HL-60/S4 treated with phorbol 12-myristate 13-acetate at 8.2 ng/mL for 4 days and 3 days (cell line): ENCODE results near the gene ZNF48.

Source experiments
- in situ Hi-C: fragments of 300-500 bp; cut with MboI; formaldehyde crosslinking; loops from 2 replicates; pipeline ENCODE4 v1.15.0; 2022; ENCODE audit warnings: low sequenced_read_pairs

ZNF48 gene

GRCh38 chr16:30358577-30358936 lies 36.7 kb upstream of the ZNF48 start:
- in situ Hi-C loops = no loop called here

DNA sequence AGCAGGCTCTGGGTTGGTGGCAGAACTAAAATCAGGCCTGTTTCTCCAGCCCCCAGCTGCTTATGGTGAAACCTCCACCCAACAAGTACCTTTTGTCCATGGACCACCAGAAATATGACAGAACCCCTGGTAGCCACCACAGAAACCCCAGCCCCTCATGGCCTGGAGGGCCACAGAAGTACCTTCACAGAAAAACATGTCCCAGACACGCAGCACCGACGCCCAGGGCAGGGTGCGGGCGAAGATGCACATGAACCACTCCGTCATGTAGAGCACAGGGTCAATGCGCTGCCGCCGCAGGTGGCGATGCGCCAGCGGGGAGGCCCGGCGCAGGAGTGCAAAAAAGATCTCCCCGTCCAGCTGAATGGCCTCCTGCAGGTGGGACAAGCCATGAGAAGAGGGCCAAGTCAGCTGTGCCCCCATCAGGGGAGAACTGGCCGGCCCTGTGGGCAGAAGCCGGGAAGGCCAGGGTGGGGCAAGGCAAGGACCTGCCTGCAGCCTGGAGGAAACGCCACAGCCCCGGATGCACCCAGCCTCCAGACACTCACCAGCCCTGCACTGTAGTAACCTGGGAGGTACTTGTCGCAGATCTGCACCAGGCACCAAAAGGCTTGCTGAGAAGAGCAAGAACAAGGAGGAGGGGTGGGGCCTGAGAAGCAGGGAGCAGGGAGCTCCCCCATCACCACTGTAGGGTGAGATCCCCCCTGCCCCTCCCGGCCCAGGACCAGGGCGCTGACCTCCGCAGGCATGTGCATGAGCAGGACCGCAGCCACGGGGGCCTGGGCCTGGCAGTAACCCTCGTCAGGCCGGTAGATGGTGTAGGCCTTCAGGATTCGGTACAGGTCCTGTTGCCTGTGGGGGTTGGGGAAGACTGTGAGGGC lies 36.0 kb upstream of the ZNF48 start:
- in situ Hi-C loops = no loop called here

DNA sequence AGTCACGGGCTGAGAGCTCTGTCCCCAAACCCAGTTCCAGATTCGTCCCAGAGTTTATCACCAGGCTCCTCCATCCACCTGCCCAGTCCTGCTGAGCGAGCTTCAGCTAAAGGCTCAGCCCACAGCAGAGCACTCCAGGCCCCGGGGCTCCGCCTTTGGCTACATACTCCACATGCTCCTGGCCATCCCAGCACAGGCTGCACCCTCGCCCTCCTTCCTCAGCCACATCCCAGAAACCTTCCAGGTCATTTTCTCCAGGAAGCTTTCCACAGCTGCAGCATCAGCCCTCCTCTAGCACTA lies 35.4 kb upstream of the ZNF48 start:
- in situ Hi-C loops = no loop called here

GRCh38 chr16:30361180-30361579 lies 34.0 kb upstream of the ZNF48 start:
- in situ Hi-C loops = no loop called here

GRCh38 chr16:30365200-30365599 lies 30.0 kb upstream of the ZNF48 start:
- in situ Hi-C loops = no loop called here

DNA sequence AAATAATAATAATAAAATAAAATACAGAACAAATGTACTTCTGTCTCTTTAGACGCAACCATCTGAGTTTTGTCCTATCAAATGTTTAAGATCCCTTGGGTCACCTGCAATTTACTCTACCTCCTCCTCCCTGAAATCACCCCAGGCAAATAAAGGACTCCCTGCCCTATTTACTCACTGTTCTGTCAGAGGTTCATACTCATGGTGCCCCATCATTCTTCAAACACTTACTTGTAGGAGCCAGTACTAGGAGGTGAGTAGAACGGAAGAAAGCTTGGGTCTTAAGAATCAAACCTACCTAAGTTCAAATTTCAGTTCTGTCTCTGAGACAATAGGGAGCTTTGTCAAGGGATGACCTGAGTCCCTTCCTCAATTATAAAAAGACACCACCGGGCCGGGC lies 28.7 kb upstream of the ZNF48 start:
- in situ Hi-C loops = no loop called here

DNA sequence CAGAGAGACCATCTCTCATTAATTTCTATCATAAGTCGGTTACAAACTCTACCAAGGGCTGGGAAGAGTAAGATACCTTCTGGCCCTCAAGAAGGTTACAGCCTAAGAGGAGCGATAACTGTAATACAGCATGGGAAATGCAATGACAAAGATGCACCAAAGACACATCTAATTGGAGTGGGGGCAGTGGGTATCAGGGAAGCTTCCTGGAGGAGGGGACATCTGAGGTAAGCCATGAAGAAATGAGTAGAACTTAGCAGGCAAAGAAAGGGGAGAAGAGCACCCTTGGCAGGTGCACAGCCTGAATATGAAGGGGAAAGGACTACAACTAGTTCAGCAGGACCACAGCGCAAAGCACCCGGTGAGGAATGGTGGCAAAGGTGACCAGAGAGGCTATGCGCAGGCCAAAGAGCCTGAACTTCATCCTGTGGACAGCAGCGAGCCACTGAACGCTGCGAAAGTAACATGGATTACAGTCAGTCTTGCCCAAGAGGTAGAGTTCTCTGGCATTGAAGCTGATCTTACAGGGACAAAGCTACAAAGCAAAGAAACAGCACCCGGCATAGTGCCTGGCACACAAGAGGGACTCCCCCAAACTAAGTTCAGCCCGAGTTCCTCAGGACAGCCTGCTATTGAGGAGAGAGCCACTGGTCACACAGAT lies 27.7 kb upstream of the ZNF48 start:
- in situ Hi-C loops = no loop called here

GRCh38 chr16:30368122-30368791 lies 27.0 kb upstream of the ZNF48 start:
- in situ Hi-C loops = no loop called here

- in situ Hi-C loops = no loop called here
Measured at GRCh38 chr16:30368792-30369090, 26.5 kb upstream of the ZNF48 start.

- in situ Hi-C loops = no loop called here
Measured at GRCh38 chr16:30369091-30369937, 25.9 kb upstream of the ZNF48 start.

GRCh38 chr16:30369938-30370455 lies 25.2 kb upstream of the ZNF48 start:
- in situ Hi-C loops = no loop called here

DNA sequence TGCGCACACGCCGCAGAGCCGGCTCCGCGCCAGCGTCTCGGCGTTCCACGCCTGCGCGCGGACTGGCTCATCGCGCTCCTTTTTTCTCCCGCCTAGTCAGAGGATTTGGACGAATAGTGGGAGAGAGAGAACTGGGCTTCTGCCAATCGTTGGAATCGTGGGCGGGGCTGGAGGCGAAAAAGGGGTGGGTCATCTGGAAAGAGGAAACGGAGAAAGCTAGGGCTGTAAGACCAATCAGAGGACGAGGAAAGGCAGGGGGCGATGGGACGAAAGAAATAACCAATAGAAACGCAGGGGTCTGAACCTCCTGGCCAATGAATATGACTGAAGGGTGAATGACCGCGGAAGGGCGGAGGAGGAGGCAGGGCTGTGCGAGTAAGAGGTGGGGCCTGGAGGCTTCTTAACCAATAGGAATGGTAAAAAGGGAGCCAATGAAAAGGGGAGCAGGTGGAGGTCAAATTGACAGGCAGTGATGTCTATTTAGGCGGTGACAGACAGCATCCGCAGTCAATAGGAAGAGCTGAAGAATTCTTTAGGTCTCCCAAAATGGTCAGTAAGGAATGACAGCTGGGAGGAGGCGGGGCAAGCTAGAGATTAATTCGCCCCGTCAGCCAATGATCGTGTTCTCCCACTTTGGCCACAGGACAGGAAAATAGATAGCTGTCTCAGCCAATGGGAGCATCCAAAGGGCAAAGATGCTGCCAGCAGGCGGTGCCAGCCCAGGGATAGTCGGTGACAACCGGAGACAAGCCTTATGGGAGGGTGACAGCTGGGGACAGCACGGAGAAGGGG lies 24.6 kb upstream of the ZNF48 start, which contains the start of gene TBC1D10B:
TSS of gene TBC1D10B (minus strand) at position 39 of the 792 bp plus-strand sequence. CDS start 311 bp downstream, outside the sequence.
- in situ Hi-C loops = no loop called here

GRCh38 chr16:30371248-30371816 lies 23.9 kb upstream of the ZNF48 start:
- in situ Hi-C loops = no loop called here

- in situ Hi-C loops = no loop called here
Measured at GRCh38 chr16:30372038-30372712, 23.0 kb upstream of the ZNF48 start.

- in situ Hi-C loops = no loop called here
Measured at GRCh38 chr16:30372725-30373124, 22.5 kb upstream of the ZNF48 start.

- in situ Hi-C loops = no loop called here
Measured at GRCh38 chr16:30374538-30374937, 20.7 kb upstream of the ZNF48 start, which contains the start of gene MYL11. TSS of gene MYL11 (plus strand) at chr16:30374802. CDS start at chr16:30374858, 56 bp downstream.

DNA sequence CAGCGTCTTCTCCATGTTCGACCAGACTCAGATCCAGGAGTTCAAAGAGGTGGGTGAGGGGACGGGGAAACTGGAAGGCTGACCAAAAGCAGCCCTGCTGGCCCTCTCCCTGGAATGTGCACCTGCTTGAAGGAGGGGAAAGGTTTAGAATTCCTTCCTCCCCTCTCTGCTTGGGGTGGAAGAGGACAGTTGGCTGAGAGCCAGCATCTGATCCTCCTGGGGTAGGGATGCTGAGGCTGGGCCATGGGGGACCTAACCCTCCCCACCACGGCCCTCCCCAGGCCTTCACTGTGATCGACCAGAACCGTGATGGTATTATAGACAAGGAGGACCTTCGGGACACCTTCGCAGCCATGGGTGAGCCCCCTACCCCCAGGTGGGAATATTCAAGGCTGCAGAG lies 19.4 kb upstream of the ZNF48 start:
- in situ Hi-C loops = no loop called here

DNA sequence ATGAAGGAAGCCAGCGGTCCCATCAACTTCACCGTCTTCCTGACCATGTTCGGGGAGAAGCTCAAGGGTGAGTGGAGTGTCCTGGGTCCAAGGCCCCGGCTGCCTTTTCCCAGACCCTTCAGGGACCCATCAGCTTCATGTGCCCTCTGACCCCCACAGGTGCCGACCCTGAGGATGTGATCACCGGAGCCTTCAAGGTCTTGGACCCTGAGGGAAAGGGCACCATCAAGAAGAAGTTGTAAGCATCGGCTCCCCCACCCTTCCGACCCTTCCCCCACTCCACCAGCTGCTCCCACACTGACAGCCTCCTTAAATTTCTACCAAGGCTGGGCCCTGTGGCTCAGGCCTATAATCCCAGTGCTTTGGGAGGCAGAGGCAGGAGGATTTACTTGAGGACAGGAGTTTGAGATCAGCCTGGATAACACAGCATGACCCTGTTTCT lies 18.7 kb upstream of the ZNF48 start:
- in situ Hi-C loops = no loop called here
